RPMI7951 (cell line): Measurements from ENCODE around the gene KRT83. TPM values are rescaled to one million over a fixed set of nuclear protein-coding genes. Genes with fewer than 3 reads are reported as not detected.

Experiments
- DNase-seq: peaks from one replicate; pipeline ENCODE4 v3.0.0-alpha.2; 2012; ENCODE audit warnings: low read depth
- total RNA-seq: library from RNA; depleted of rRNA; stranded (reverse); fragments of >200 nt; shearing (Covaris generic); gene quantifications from 2 replicates; pipeline ENCODE4 v1.2.3, GENCODE V29; 2014; rRNA removed

KRT83 gene
- total RNA-seq, 1 experiment from 2014 or later, result not detected

GRCh38 chr12:52267266-52267665 lies 53.9 kb downstream of the KRT83 start:
- DNase-seq, result no peak

GRCh38 chr12:52266514-52266913 lies 54.7 kb downstream of the KRT83 start:
- DNase-seq, result no peak

GRCh38 chr12:52264435-52264825 lies 56.8 kb downstream of the KRT83 start:
- no peak for DNase-seq

Other genes starting within 250 kb of the KRT83 start
- gene SMIM41, start 241.7 kb downstream of the KRT83 start, total RNA-seq, result not detected in 2 replicates
- gene KRT80, start 129.4 kb downstream of the KRT83 start, total RNA-seq, result 1.3 and 2.1 TPM in 2 replicates
- gene KRT7, start 88.2 kb downstream of the KRT83 start, total RNA-seq, result 0.68 and 2.3 TPM in 2 replicates
- 0.10 and 0.48 TPM in 2 replicates for gene KRT86, start 46.8 kb downstream of the KRT83 start, total RNA-seq
- gene KRT81, start 29.9 kb downstream of the KRT83 start, total RNA-seq, result 0.72 and 0.88 TPM in 2 replicates
- gene KRT85, start 46.1 kb upstream of the KRT83 start, total RNA-seq, result not detected in 2 replicates
- not detected in 2 replicates for gene KRT84, start 64.3 kb upstream of the KRT83 start, total RNA-seq
- not detected in 2 replicates for gene KRT82, start 84.9 kb upstream of the KRT83 start, total RNA-seq
- gene KRT75, start 113.0 kb upstream of the KRT83 start, total RNA-seq, result not detected in 2 replicates
- gene KRT6B, start 130.7 kb upstream of the KRT83 start, total RNA-seq, result not detected in 2 replicates
- gene KRT6C, start 152.4 kb upstream of the KRT83 start, total RNA-seq, result not detected in 2 replicates
- not detected in 2 replicates for gene KRT6A, start 171.9 kb upstream of the KRT83 start, total RNA-seq
- not detected in 2 replicates for gene KRT5, start 199.0 kb upstream of the KRT83 start, total RNA-seq
- gene KRT71, start 231.7 kb upstream of the KRT83 start, total RNA-seq, result not detected in 2 replicates